H4 (cell line): ENCODE measurements around the gene ZSCAN29. TPM values are rescaled to one million over a fixed set of nuclear protein-coding genes. Genes with fewer than 3 reads are reported as not detected.
A peak's percentile ranks its signal among the peaks of the same experiment; 100 is the strongest.
"Not testable (repeated sequence)": the region's sequence is repeated elsewhere in the genome, so short reads cannot be mapped to it uniquely, and the experiment has no call there.

Source experiments
- DNase-seq: peaks from one replicate; pipeline ENCODE4 v3.0.0-alpha.2; 2015; ENCODE audit warnings: low spot score
- total RNA-seq: library from RNA; depleted of rRNA; stranded (reverse); fragments of >200 nt; shearing (Covaris generic); gene quantifications from 2 replicates; pipeline ENCODE4 v1.2.3, GENCODE V29; 2014; rRNA removed

Gene ZSCAN29
- total RNA-seq = 9.2 and 14.5 TPM in 2 replicates

DNA sequence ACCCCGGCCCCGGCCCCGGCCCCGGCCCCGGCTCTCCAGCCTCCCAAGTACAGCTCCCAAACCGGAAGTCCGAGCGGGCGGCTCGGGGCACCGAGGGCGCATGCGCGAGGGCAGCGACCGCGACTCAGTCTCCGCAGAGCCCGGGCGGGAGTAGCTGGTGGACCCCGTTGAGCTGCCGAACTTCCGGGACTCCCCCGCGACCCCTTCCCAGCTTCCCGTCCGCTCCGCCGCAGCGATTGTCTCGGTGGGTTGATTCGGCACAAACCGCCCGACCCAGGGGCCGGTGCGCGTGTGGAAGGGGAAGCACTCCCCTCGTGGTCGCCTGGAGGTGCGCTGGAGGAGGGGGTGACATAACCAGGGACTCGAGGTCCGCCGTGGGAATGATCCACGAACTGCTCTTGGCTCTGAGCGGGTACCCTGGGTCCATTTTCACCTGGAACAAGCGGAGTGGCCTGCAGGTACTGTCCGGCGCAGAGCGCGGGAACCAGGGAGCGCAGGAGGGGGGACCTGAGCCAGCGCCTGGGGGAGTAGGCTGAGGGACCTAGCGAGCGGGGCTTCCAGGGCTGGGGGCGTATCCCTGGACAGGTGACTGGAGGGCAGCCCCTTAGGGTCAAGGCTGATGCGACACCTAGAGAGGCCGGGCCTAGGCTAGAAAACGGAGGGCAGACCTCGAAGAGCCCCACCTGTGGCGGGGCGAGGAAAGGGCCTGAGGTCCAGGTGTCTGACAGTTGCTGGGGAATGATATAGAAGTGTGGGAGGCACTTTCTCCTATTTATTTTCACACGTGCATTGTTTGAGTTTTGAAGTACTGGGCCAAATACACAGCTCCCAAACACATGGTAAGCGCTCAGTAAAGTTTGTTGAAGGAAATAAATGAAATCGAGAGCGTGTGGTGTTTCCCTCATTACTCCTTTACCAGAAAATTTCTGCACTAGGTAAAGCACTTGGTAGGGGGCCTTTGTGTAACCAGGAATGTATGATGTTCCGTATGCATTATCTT, at the start of gene ZSCAN29, which contains the start of gene TUBGCP4:
Gene ZSCAN29 (minus strand): TSS at position 69 of the 1,000 bp plus-strand sequence. CDS start 1,130 bp downstream, outside the sequence.
Gene TUBGCP4 (plus strand): TSS at position 127 of the 1,000 bp plus-strand sequence. CDS start 254 bp downstream, at position 381.
- DNase-seq = peak; percentile 60

DNA sequence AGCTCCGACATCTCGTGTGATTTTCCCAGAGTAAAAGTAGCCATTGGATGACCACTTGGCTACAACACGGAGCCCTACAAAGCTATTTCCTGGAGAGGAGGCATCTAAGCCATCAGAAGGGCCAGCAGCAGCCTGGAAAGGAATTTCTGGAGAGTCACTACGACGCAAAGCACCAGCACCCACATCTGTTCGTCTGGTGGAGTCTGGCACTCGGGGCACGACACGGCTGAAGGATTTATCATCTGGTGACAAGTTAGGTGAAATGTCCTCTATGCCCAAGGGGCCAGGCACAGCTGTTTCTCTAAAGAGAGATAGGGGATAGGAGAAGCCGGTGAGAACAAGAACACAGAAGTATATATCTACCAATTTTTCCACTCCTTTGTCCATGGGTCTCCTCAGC, 49.6 kb upstream of the ZSCAN29 start:
- DNase-seq = no peak

DNA sequence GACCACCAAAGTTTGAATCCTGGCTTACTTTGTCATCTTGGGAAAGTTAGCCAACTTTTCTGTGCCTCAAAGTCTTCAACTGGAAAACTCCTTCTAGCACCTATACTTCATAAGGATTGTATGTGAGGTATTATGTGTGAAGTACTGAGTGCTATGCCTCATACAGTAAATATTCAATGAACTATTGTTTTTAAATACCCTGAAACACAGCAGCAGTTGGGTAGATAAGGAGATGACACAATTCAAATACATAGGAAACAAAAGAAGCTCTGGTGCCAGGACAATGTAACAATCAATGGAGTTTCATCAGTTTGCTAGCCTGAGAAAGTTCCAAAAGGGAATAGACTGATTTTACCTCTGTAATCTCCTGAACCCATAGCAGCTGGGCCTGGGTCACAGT, 43.4 kb upstream of the ZSCAN29 start:
- no peak for DNase-seq

DNA sequence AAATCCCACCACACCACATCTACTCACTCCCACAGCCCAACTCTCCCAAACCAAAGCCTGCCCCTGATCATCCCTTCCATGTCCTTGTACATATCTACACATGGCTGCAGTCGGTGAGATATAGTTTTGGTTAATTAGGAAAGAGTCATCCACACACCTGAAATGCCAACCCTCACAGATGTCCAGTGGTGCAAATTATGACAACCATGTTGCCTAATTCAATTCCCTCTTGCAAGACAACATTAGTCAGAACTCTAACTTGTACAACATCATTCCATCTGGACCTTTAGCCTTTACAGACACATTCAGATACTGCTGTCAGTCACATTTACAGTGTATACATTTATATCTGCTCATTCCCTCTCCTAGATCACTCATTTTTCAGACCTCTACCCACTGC, 41.3 kb upstream of the ZSCAN29 start:
- DNase-seq = no peak

DNA sequence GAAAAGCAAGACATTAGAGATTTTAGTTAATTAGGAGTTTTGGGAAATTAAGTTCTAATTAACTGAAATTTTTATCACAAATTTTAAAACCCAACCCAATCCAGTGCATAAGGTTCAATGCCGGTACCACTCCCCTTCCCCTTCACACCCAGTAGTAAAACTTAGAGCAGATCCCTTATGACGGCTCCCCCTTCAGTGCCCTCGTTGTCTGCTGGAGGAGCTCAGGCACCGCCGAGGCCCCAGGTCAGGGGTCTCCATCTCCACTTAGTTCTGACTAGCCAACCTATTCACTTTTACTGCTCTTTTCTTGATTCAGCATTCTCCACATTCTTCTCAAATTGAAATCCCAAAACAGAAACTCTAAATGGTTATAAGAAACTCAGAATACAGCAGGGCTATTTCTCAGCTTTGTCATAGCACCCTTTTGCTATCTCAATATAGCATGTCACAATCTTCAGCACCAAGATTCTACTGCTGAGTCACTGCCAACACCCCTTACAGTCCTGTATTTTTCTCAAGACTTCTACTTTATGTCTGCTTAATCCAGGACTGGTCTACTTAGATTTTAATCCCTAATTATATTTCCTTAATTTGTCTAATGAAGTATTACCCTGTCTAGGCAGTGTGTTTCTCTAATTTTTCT, 39.9 kb upstream of the ZSCAN29 start:
- no peak for DNase-seq

DNA sequence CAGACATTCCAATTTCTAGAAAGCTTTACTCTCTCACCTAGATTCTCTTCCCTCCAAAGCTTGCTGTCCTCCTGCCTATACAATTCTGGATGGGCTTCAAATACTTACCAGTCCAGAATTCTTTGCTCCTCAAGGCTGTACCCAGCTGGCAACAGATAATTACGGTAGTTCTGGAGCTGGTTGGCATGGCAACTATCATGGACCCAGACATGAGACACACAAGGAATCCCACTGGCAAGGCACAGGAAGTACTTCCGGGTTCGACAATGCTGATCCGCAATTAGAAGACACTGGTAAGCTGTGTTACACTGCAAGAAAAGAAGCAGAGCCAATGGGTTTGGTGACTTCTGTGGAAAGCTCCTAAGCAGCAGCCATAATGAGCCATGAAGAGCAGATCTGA, 37.9 kb upstream of the ZSCAN29 start:
- DNase-seq = no peak

DNA sequence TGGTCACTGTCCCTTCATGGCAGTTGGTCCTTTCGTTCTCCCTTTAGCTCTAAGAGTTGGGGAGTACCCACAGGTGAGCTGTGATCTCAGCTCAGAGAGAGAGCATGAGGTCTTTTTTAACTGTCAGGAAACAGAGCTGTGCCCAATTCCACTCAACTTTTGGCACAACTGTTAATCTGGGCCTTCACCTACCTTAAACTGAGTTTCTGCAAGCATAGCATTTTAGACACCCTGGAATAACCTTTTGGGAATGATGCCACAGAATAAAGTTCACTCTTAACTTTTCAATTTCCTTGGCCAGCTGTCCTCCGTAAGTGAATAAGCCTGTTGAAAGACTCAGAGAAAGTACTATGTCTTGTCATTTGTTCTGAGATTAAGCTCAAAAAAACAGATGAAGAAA, 36.0 kb upstream of the ZSCAN29 start:
- DNase-seq = no peak

DNA sequence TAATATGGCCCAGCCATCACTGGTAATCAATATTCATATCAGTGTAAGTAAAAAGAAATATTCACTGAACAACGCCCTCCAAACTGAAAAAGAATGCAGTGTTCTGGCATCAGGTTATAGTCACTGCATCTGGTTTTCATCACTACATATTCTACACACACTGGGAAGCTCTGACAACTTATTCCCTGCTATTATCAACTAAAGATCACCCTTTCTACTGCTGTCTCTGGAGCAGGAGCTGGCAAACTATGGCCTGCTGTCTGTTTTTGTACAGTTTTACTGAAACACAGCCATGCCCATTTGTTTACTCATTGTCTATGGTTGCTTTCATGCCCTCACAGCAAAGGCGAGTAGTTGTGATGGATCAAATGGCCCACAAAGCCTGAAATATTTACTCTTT, 35.3 kb upstream of the ZSCAN29 start:
- no peak for DNase-seq

DNA sequence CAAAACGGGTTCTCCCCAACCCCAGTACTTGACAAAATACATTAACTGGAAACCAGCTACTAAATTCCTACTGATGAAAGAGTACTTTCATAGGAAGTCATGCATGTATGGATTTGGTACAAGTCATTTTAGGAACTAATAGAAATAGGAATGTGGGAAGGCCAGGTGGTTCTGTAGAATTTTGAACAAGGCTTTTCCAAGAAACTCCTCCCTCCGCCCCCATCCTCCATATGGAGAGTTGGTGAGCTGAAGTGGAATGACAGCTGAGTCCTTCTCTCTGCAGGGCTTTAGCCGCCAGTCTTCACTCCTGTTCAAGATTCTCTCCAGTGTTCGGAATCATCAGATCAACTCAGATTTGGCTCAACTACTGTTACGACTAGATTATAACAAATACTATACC, 33.3 kb upstream of the ZSCAN29 start:
- no peak for DNase-seq

DNA sequence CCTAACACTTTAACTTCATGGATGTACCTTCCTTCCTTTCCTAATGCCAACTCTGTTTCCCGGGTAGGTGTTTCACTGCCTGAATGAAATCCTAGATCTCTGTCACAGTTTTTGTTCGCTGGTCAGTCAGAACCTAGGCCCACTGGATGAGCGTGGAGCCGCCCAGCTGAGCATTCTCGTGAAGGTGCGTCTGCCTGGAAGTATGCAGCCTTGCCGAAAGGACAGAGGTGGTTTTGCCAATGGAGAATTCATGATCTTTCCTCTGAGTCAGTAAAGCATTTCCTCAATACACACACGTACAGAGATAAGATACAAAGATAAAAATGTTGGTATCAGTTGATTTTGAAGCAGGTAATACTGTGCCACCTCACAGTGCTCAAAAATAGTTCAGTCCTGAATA, 32.8 kb upstream of the ZSCAN29 start:
- no peak for DNase-seq

DNA sequence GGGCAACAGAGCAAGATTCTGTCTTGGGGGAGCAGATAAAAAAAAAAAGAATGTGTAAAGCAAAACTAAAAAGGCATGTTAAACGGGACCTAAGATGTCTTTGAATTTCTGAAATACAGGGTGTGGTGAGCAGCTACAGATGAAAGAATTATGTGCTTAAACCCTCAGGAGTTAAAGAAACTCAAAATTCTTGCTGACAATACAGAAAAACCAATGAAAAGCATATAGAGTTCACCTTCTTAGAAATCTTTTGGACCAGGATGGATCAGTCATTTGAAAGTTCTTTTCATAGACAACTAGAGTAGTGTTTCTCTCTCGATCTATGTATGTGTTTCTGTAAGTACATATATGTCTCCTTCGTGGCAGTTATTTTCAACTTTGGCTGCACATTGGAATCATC, 31.4 kb upstream of the ZSCAN29 start:
- DNase-seq = no peak

DNA sequence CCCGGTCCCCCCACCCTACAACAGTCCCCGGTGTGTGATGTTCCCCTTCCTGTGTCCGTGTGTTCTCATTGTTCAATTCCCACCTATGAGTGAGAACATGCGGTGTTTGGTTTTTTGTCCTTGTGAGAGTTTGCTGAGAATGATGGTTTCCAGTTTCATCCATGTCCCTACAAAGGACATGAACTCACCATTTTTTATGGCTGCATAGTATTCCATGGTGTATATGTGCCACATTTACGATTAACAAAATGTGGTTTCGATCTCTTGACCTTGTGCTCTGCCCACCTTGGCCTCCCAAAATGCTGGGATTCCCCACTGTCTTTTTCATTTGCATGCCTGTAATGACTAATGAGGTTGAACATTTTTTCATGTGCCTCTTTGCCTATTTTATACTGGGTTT, 22.7 kb upstream of the ZSCAN29 start:
- DNase-seq = not testable (repeated sequence)

DNA sequence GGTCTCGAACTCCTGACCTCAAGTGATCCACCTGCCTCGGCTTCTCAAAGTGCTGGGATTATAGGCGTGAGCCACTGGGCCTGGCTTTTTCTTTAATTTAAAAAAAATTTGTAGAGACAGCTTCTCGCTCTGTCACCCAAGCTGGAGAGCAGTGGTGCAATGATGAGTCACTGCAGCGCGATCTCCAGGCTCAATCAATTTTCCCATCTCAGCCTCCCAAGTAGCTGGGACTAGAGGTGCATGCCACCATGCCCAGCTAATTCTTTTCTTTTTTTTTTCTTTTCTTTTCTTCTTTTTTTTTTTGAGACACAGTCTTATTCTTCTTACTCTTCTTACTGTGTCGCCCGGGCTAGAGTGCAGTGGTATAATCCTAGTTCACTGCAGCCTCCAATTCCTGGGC, 19.9 kb upstream of the ZSCAN29 start:
- peak; percentile 30 for DNase-seq

DNA sequence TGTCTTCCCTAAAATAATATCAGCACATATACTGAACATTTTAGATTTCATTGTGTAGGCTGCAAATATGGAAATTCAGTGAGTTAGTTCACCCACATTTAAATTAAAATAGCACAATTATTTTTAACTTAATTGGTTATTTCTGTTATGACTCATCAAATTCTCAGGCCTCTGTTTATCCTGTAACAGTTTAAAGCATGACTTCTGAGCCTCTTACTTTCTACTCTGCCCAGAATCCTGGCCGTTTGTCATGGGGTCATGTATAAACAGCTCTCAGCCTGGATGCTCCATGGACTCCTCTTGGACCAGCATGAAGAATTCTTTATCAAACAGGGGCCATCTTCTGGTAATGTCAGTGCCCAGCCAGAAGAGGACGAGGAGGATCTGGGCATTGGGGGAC, 12.2 kb upstream of the ZSCAN29 start:
- DNase-seq = no peak

DNA sequence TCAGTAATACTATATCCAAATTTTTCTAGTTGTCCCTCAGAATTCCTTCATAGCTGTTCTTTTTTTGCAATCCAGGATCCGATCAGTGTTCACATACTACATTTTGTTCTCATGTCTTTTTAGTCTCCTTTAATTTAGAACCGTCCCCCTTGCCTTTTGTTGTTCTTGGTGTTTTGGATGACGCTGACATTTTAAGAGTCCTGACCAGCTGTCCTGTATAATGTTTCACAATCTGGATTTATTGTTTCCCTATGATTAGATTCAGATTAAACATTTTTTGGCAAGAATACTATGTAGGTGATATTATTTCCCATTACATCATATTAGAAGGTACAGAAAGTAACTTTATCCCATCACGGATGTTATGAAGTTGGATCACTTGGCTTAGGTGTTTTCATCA, 11.5 kb upstream of the ZSCAN29 start:
- no peak for DNase-seq

DNA sequence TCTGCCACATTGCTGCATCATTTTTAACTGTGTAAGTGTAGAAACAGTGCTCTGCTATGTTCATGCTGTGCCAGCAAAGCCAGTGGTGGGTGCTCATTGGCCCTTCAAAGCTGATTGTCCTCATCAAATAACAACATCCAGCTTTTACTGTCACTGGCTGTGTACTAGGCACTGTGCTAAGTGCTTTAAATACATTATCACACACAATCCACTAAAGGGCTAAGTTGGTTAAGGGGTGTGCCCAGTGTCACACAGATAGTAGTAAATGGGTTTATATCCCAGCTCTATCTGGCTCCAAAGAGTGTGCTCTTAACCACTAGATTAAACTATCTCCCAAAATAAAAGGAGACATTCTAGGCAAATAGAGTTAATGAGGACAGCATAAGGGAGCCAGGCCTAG, 7.8 kb upstream of the ZSCAN29 start:
- no peak for DNase-seq

DNA sequence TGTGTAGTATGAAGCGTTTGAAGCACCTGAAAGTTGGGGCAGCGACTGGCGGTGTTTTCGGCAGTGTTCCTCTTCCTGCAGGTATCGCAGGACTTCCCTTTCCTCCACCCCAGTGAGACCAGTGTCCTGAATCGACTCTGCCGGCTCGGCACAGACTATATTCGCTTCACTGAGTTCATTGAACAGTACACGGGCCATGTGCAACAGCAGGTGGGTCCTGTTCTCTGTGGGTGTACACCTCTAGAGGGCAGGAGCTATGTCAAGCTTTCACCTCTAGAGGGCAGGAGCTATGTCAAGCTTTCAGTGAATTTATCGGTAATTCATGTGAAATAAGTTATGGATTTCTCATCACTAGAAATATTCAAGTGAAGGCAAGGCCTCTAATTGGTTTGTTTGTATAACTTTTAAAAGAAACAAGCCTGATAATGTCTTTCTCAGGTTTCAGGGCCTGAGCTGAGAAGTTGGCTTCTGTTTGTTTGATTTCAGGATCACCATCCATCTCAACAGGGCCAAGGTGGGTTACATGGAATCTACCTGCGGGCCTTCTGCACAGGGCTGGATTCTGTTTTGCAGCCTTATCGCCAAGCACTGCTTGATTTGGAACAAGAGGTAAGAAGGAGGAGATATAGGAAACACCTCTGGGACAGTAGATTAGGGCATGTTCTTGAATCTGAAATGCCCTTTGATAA, 5.3 kb upstream of the ZSCAN29 start:
- peak; percentile 17 for DNase-seq

DNA sequence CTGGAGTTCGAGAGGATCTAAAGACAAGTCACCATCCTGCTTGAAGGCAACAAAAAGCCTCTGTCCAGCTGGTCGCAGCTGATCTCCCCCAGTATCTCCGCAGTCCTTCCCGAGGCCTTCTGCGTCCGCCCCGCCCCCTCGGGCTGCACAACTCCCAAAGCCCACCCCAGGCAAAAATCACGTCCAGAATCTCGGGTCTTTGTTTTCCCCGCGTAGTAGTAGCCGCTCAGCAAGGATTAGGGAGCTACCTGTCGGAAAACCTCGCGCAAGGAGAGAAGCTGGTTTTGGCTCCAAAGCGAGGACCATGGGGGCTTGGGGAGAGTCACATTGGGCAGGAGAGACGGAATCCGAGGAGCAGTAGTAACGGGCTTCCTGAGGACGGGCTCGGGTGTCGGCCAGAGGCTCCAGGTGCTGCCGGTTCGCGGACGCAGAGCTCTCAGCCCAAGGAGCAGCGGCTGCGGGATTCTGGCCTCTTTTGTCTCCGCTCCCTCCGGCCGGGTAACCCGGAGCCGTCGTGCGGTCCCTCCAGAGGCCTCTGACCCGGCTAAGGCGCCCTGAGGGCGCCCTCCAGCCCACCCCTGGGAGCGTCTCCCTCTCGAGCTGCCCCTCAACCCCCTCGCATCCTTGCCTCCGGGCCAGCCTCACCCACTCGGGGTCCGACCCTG, 401 bp downstream of the ZSCAN29 start:
- DNase-seq = no peak

DNA sequence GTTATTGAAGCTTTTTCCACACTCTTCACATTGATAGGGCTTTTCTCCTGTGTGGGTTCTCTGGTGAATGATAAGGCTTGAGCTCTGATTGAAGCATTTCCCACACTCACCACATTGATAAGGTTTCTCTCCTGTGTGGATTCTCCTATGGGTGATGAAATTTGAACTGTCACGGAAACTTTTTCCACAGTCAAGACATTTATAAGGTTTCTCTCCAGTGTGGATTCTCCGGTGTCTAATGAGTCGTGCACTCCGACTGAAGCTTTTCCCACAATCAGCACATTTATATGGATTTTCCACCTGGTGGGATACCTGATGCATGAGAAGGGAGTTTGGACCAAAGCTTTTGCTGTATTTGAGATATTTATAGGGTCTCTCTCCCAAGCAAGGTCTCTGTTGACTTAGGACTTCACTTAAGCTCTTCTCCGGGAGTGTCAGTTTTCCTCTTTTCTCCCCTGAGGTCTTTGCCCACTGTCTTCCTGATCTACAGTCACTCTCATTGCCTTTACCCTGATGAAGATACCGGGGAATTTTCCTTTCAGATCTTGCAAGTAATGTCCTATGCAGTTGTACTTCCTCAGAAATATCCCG, 9.4 kb downstream of the ZSCAN29 start:
- DNase-seq = no peak

DNA sequence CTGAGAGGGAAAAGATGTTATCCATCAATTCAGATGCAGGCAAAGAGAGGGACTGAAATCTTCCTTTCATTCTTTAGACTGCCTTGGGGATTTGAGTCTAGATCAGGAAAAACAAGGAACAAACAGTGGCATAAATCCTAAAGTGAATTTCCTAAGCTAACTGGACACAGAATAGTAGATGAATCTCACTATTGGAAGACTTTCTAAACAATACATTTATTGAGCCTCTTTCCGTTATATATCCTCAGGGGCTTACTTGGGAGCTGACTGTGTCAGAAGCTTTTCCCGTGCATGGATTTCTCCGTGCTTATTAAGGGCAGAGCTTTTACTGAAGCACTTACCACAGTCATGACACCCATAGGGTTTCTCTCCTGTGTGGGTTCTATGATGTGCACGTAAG, 10.0 kb downstream of the ZSCAN29 start:
- DNase-seq = no peak

DNA sequence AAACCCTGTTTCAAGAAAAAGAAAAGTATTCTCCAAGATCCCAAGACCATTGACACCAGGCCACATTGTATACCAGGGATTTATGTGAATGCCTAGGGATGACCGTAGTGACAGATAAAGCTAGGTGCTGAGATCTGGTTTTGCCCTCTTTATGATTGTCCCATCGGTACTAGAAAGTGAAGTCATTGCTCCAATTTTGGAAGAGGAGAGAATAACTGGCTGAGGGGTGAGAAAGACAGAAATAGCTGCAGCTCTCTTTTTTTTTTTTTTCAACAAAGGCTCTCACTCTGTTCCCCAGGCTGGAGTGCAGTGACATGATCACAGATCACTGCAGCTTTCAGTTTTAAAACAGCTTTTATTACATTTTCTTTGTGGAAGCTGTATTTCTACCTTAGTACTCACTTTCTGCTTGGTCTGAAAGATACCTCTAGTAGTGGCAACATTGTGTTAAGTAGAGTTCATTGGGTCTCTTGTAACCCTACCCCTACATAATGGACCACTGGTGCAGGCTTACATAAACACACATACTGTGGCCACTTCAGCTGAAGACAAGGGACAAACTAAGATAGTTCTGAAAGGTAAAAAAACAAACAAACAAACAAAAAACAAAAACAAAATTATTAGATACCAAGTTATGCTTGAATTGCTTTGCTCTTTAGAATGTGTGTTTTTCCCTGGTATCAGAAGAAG, 18.0 kb downstream of the ZSCAN29 start:
- DNase-seq = no peak
